Measurements from ENCODE around the gene UIMC1. TPM values are rescaled to one million over a fixed set of nuclear protein-coding genes. Genes with fewer than 3 reads are reported as not detected.

Gene UIMC1
- total RNA-seq, 1 experiment from 2014 or later: 52.8 TPM

- no peaks in the 10 kb centered on the region for H3K9me3 Mint-ChIP-seq (ENCODE audit: unreplicated experiment)
Measured at GRCh38 chr5:176998828-176999227, 7.8 kb downstream of the UIMC1 start.

GRCh38 chr5:176996780-176997179 lies 9.8 kb downstream of the UIMC1 start:
- H3K27me3 ChIP-seq (replicated peaks; ENCODE audit: control insufficient read depth, insufficient read depth, low read length): no peaks in the 10 kb centered on the region

More at GRCh38 chr5:176998828-176999227, 7.8 kb downstream of the UIMC1 start:
- intact Hi-C loops (cut with micrococcal nuclease; ENCODE audit: unreplicated experiment): no loop called here
- BruUV-seq (replicated peaks): no TSS peak
- CTCF ChIA-PET: no interaction called here
- peaks cover 43% of the 10 kb centered on the region for H3K36me3 Mint-ChIP-seq (ENCODE audit: insufficient read depth, unreplicated experiment)
- no peak for DNase-seq
- peaks cover 7% of the 10 kb centered on the region for H3K4me1 ChIP-seq
- no peak overlapping the region for H3K4me3 Mint-ChIP-seq (ENCODE audit: unreplicated experiment)
- H3K27ac Mint-ChIP-seq (ENCODE audit: unreplicated experiment): no peak overlapping the region
- H3K27me3 ChIP-seq (replicated peaks; ENCODE audit: control insufficient read depth, insufficient read depth, low read length): no peaks in the 10 kb centered on the region
- H3K36me3 ChIP-seq (ENCODE audit: control insufficient read depth, insufficient read depth, low read length): no peaks in the 10 kb centered on the region
- no peak overlapping the region for H3K4me3 ChIP-seq (ENCODE audit: low read depth, low read length)
- TF ChIP-seq CTCF (IDR thresholded peaks at IDR 0.05; ENCODE audit: insufficient read depth in 1 of 2, low read depth in 1 of 2, low read length in 1 of 2, severe bottlenecking in 1 of 2, unreplicated experiment in 1 of 2): no peak
- no peaks in the 10 kb centered on the region for H3K27me3 Mint-ChIP-seq (ENCODE audit: insufficient read depth, unreplicated experiment)
- peaks cover 8% of the 10 kb centered on the region; the same call in 1 of the 2 replicates for H3K9me3 ChIP-seq
- POLR2A ChIA-PET: no interaction called here
- peaks cover 9% of the 10 kb centered on the region for H3K4me1 Mint-ChIP-seq (ENCODE audit: low read depth, unreplicated experiment)

More at GRCh38 chr5:176996780-176997179, 9.8 kb downstream of the UIMC1 start:
- H3K4me1 ChIP-seq: peaks cover 7% of the 10 kb centered on the region
- peaks cover 14% of the 10 kb centered on the region for H3K9me3 ChIP-seq
- ChIA-PET POLR2A (interaction anchor here (0.7 kb wide), 1 partner anchor 334 kb away, joined by 3 read pairs; no protein-coding TSS in a partner anchor), CTCF (interaction anchor here (0.7 to 1.0 kb wide), 2 partner anchors 9 to 87 kb away, joined by 4 to 6 read pairs; no protein-coding TSS in a partner anchor)
- Mint-ChIP-seq H3K4me1 (ENCODE audit: low read depth, unreplicated experiment) (peaks cover 9% of the 10 kb centered on the region), H3K27me3 (ENCODE audit: insufficient read depth, unreplicated experiment) (no peaks in the 10 kb centered on the region), H3K4me3 (ENCODE audit: unreplicated experiment) (no peak overlapping the region), H3K27ac (ENCODE audit: unreplicated experiment) (no peak overlapping the region), H3K36me3 (ENCODE audit: insufficient read depth, unreplicated experiment) (peaks cover 38% of the 10 kb centered on the region), H3K9me3 (ENCODE audit: unreplicated experiment) (no peaks in the 10 kb centered on the region)
- no peak overlapping the region for H3K4me3 ChIP-seq (ENCODE audit: low read depth, low read length)
- no peak for DNase-seq
- no TSS peak for BruUV-seq (replicated peaks)
- intact Hi-C loops (cut with micrococcal nuclease; ENCODE audit: unreplicated experiment): no loop called here
- H3K36me3 ChIP-seq (ENCODE audit: control insufficient read depth, insufficient read depth, low read length): no peaks in the 10 kb centered on the region
- TF ChIP-seq CTCF (IDR thresholded peaks at IDR 0.05; ENCODE audit: insufficient read depth in 1 of 2, low read depth in 1 of 2, low read length in 1 of 2, severe bottlenecking in 1 of 2, unreplicated experiment in 1 of 2): no peak

Data from Caco-2 (cell line).